ENCODE results near the gene EXOC6. TPM values are rescaled to one million over a fixed set of nuclear protein-coding genes. Genes with fewer than 3 reads are reported as not detected.

Gene EXOC6
- total and polyA plus RNA-seq, 11 donors = 5.8 to 12.3 (median 9.9) TPM

GRCh38 chr10:93015722-93016121 is 167.4 kb downstream of the EXOC6 start:
- no peaks in the 10 kb centered on the region for H3K4me1 ChIP-seq
- TF ChIP-seq POLR2A (IDR thresholded peaks at IDR 0.05) = no peak
- TF ChIP-seq CTCF (IDR thresholded peaks at IDR 0.05) = no peak
- no peak for ATAC-seq
- WGBS, 4 donors = 92 to 97% (median 95%) methylated on average over 3 of the region's 3 CpGs
- intact Hi-C loops (cut with DNase I) = no loop called here
- no peaks in the 10 kb centered on the region for H3K27me3 ChIP-seq
- H3K4me3 ChIP-seq = no peak overlapping the region
- DNase-seq = no peak
- peaks cover 0 to 26% (median 9%) of the 10 kb centered on the region in 9 donors for H3K36me3 ChIP-seq
- no peak overlapping the region for H3K27ac ChIP-seq
- H3K9me3 ChIP-seq = no peaks in the 10 kb centered on the region

GRCh38 chr10:93023013-93023650 is 174.8 kb downstream of the EXOC6 start:
- 80 to 84% (median 82%) methylated on average over 4 of the region's 4 CpGs for WGBS, 4 donors
- intact Hi-C loops (cut with DNase I) = no loop called here
- no peaks in the 10 kb centered on the region for H3K27me3 ChIP-seq
- H3K27ac ChIP-seq = no peak overlapping the region
- no peak for ATAC-seq
- DNase-seq = no peak
- TF ChIP-seq CTCF (IDR thresholded peaks at IDR 0.05) (no peak), POLR2A (IDR thresholded peaks at IDR 0.05) (no peak)
- peaks cover 0 to 12% (median 4%) of the 10 kb centered on the region in 12 donors for H3K9me3 ChIP-seq
- H3K36me3 ChIP-seq = peaks cover 0 to 21% (median 5%) of the 10 kb centered on the region in 9 donors
- no peaks in the 10 kb centered on the region for H3K4me1 ChIP-seq
- H3K4me3 ChIP-seq = no peak overlapping the region

GRCh38 chr10:93026072-93026471 is 177.8 kb downstream of the EXOC6 start:
- Histone ChIP-seq H3K4me3 (no peak overlapping the region), H3K27me3 (no peaks in the 10 kb centered on the region), H3K4me1 (no peaks in the 10 kb centered on the region), H3K36me3 (peaks cover 0 to 21% (median 0%) of the 10 kb centered on the region in 9 donors), H3K9me3 (peaks cover 0 to 12% (median 4%) of the 10 kb centered on the region in 12 donors), H3K27ac (no peak overlapping the region)
- intact Hi-C loops (cut with DNase I) = no loop called here
- DNase-seq (no peak), ATAC-seq (no peak)
- TF ChIP-seq POLR2A (IDR thresholded peaks at IDR 0.05) (no peak), CTCF (IDR thresholded peaks at IDR 0.05) (no peak)
- WGBS, 4 donors = 85 to 93% (median 90%) methylated on average over 2 of the region's 2 CpGs

GRCh38 chr10:93027508-93027907 is 179.2 kb downstream of the EXOC6 start:
- H3K36me3 ChIP-seq = peaks cover 0 to 21% (median 0%) of the 10 kb centered on the region in 9 donors
- no peak overlapping the region for H3K27ac ChIP-seq
- H3K4me1 ChIP-seq = no peaks in the 10 kb centered on the region
- peaks cover 0 to 12% (median 4%) of the 10 kb centered on the region in 12 donors for H3K9me3 ChIP-seq
- intact Hi-C loops (cut with DNase I) = no loop called here
- DNase-seq = no peak
- ATAC-seq = no peak
- H3K27me3 ChIP-seq = no peaks in the 10 kb centered on the region
- H3K4me3 ChIP-seq = no peak overlapping the region
- TF ChIP-seq POLR2A (IDR thresholded peaks at IDR 0.05) = no peak
- TF ChIP-seq CTCF (IDR thresholded peaks at IDR 0.05) = no peak

Measured in heart left ventricle (tissue), 16 donors.